GM06990 (cell line): ENCODE results near the gene KCNF1.

Experiments
- DNase-seq: peaks from one replicate; pipeline ENCODE4 v3.0.0-alpha.2; 2011; ENCODE audit not compliant: insufficient read length; ENCODE audit errors: extremely low read depth
- H3K27me3 ChIP-seq: replicated peaks from 2 replicates; pipeline ENCODE4 v1.6.0; 2011; ENCODE audit warnings: low read length; ENCODE audit not compliant: control insufficient read depth, insufficient read depth
- H3K36me3 ChIP-seq: 2 replicates; pipeline ENCODE4 v1.5.1; 2011; ENCODE audit warnings: low read length; ENCODE audit not compliant: control insufficient read depth, insufficient read depth
- H3K4me3 ChIP-seq: replicated peaks from 2 replicates; pipeline ENCODE4 v1.5.1; 2011; ENCODE audit warnings: low read depth, mild to moderate bottlenecking, control low read depth, low read length
- TF ChIP-seq, protein P1 (sequence below): IDR thresholded peaks from 2 replicates; pipeline ENCODE4 v1.5.1; 2011; ENCODE audit warnings: low read length, control low read depth, mild to moderate bottlenecking, inconsistent platforms; ENCODE audit not compliant: insufficient read depth, poor library complexity, severe bottlenecking

KCNF1 gene

DNA sequence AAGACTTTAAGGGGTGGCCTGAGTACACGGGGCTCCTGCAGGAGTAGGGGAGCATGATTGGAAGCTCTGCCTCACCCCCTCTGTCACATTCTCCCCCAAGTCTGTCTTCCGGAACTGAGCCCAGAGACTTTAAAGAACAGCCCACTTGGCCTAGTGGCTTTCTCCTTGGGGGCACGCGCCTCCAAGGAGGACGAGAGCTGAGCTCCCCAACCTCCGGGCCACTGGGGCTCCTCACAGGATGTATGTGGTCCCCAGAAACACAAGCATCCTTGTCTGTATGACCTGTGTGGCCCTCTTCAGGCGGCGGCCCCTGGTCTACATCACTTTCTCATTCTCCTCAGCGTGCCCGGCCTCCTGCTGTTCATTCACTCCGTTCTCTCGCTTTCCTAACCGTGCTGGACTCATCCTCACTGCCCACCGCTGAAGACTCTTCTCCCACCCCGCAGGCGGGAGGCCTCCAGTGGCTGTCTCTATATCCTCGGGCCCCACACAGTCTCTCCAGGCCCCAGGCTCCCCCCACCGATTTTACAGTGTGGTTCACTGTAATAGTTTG lies 23.7 kb downstream of the KCNF1 start:
- no peaks in the 10 kb centered on the region; the same call in 1 of the 2 replicates for H3K27me3 ChIP-seq
- DNase-seq: no peak
- H3K36me3 ChIP-seq: no peaks in the 10 kb centered on the region
- TF ChIP-seq, protein P1, sequence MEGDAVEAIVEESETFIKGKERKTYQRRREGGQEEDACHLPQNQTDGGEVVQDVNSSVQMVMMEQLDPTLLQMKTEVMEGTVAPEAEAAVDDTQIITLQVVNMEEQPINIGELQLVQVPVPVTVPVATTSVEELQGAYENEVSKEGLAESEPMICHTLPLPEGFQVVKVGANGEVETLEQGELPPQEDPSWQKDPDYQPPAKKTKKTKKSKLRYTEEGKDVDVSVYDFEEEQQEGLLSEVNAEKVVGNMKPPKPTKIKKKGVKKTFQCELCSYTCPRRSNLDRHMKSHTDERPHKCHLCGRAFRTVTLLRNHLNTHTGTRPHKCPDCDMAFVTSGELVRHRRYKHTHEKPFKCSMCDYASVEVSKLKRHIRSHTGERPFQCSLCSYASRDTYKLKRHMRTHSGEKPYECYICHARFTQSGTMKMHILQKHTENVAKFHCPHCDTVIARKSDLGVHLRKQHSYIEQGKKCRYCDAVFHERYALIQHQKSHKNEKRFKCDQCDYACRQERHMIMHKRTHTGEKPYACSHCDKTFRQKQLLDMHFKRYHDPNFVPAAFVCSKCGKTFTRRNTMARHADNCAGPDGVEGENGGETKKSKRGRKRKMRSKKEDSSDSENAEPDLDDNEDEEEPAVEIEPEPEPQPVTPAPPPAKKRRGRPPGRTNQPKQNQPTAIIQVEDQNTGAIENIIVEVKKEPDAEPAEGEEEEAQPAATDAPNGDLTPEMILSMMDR: no peak
- H3K4me3 ChIP-seq: no peak overlapping the region

DNA sequence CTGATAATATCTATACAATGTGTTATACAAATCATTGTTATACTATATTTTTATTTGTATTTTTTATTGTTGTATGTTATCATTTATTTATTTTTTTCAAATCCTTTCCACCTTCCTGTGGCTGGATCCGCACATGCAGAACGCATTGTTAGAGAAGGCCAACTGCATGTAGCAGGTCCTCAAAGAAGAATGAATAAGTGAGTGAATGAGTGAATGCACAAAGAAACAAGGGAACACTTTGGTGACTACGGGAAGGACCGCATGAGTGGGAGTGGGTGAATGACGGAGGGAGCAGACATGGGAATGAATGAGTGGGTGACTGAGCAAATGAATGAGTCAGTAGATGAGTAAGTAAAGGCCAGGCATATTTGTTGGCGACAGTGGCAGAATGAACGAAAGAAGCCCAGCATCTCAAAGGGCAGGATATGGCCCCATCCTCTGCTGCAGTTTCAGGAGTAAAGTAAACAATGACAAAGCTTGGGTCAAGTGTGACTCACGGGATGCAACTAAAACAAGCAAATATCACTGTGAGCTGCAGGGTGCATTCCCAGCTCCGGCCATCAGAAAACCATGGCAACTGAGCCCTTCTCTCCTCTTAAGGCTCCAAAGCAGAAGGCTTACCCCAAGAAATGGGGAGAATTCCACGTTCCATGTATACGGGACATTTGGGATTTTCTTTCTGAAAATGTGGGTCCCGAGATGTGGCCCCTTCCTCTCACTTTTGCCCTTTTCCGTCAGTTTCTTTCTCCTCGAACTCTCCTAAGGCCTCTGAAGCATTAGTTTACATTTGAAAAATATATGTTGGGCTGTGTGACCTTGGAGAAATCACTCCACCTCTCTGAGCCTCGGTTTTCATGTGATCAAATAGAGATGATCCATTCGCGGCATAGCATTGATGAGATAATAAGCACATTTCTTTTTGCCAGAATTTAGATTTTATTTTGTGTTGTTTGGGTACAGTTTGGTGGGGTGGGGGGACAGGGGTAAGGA lies 24.5 kb downstream of the KCNF1 start:
- DNase-seq: no peak
- TF ChIP-seq, protein P1: no peak
- no peaks in the 10 kb centered on the region; the same call in 1 of the 2 replicates for H3K27me3 ChIP-seq
- H3K4me3 ChIP-seq: no peak overlapping the region
- no peaks in the 10 kb centered on the region for H3K36me3 ChIP-seq

DNA sequence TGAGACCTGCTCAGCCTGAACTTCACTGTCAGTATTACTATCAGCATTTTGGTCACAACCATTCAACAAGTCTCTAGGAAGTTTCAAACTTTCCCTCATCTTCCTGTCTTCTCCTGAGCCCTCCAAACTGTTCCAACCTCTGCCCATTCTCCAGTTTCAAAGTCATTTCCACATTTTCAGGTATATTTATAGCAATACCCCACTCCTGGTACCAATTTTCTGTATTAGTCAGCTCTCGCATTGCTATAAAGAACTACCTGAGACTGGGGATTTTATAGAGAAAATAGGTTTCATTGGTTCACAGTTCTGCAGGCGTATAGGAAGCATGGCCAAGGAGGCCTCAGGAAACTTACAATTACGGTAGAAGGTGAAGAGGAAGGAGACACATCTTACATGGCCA lies 27.3 kb downstream of the KCNF1 start:
- TF ChIP-seq, protein P1: no peak
- no peak for DNase-seq
- Histone ChIP-seq H3K27me3 (no peaks in the 10 kb centered on the region; the same call in 1 of the 2 replicates), H3K36me3 (no peaks in the 10 kb centered on the region), H3K4me3 (no peak overlapping the region)

DNA sequence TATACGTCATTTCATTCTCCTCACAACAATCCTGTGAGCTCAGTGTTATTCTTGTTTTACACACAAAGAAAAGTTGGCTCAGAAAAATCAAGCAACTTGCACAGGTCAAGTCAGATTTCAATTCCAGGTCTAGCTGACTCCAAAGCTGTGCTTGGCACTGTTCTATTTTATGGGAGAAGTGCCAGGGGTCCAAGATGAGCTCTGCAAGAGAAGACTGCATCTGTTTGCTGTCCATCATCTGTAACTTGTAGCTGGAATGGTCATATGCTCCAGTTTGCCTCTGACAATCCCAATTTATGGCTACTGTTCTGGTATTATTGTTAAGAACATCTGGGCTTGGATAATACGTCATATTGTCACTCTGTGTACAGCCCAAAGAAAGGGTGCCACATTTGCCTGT lies 28.9 kb downstream of the KCNF1 start:
- no peak for DNase-seq
- H3K36me3 ChIP-seq: no peaks in the 10 kb centered on the region

DNA sequence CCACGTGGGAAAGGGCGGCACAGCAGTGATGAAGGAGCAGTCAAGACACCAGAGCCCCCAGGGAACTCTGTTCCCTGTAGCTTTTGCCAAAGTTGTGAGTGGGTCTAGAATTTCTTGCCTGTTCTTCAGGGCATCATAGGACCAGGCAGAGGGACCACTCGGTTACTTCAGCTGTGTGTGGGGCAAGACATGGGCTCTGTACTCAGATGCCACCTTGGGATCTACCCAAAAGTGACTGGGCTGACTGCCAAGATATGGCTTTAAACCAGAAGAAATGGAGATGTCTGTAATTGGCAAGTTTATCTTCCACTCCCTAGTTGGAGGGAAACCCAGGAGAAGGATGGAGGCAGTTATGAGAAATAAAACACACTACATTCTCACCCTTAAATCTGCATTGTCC lies 29.6 kb downstream of the KCNF1 start:
- Histone ChIP-seq H3K36me3 (no peaks in the 10 kb centered on the region), H3K27me3 (peaks cover 3% of the 10 kb centered on the region), H3K4me3 (no peak overlapping the region)
- no peak for DNase-seq
- TF ChIP-seq, protein P1: no peak

More for the DNA sequence above, 28.9 kb downstream of the KCNF1 start:
- H3K27me3 ChIP-seq: peaks cover under 1% of the 10 kb centered on the region
- no peak overlapping the region for H3K4me3 ChIP-seq
- TF ChIP-seq, protein P1: no peak
